GM21619 (cell line): ENCODE data around the gene MGRN1.
"Not testable (repeated sequence)": the region's sequence is repeated elsewhere in the genome, so short reads cannot be mapped to it uniquely, and the experiment has no call there.

ENCODE experiments used
- ATAC-seq: cut with Tn5 transposase; IDR thresholded peaks from one replicate; pipeline ENCODE4 v1.9.1; 2021; ENCODE audit not compliant: unreplicated experiment

Gene MGRN1

DNA sequence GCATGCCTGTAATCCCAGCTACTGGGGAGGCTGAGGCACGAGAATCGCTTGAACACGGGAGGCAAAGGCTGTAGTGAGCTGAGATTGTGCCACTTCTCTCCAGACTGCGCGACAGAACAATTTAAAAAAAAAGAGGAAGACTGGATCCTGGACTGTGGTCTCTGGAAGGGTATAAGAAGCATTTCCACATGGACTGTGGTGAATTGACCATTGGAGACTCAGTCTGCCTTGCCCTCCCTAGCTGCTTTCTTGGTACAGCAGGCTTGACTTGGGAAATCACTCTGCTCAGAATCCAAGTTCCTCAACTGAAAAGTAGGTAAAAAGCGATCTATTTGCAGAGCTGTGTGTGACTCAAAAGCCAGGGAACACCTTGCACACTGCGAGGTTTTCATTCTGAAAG lies 1.0 kb upstream of the MGRN1 start:
- ATAC-seq, result no peak

DNA sequence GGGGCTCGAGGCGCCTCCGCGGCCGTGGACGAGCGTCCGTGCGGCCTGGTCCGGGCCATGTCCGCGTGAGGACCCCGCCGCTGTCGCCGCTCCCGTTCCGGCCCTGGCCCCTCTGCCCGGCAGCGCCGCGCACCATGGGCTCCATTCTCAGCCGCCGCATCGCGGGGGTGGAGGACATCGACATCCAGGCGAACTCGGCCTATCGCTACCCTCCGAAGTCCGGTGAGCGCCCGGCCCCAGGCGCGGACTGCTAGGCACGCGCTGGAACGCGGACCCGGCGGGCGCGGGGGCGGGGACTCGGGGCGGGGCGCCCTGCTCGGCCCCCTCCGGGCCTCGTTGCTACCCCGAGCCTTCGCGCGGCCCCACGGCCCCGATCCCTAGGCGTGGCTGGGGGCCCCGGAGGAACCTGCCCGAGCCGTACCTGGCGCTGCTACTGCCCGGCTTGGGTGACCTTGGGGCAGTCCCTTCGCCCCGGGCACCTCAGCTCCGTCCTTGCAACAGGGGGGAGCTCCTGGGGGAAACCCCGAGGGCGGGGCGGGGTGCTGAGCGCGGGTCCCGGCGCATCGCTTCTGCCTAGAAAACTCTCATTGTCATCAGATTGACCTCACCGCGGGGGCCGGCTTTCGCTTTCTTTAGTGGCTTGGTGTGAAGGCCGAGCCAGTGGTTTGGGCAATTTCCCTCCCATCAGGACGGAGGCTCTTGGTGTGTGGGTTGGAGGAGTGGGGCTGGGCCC lies 367 bp downstream of the MGRN1 start:
- peak; percentile 54 for ATAC-seq

DNA sequence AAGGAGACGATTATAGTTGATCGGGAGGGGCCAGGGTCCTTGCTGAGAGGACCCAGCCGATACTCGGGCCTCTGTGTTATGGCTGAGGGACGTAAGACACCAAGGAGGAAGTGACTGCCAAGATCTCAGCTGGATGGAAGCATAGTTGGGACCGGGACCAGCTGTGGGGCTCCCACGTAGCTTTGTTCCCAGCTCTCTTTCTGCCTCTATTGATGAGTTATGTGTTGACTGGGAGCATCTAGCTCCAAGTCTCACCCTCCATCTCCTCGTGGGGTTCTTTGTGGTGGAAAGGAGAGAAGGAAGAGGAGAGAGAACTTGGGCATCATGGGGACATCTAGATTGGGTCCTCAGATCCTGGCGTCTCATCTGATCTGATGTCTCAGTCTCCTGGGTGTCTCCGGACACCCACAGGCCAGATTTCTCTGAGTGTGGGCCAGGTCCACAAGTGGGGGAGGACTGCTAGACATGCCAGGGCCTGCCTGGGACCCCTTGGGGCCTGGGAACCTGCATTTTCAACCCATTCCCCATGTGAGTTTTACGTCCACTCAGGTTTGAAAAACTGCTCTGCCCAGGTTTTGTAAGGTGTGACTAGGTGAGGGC lies 1.0 kb downstream of the MGRN1 start:
- ATAC-seq, result no peak

DNA sequence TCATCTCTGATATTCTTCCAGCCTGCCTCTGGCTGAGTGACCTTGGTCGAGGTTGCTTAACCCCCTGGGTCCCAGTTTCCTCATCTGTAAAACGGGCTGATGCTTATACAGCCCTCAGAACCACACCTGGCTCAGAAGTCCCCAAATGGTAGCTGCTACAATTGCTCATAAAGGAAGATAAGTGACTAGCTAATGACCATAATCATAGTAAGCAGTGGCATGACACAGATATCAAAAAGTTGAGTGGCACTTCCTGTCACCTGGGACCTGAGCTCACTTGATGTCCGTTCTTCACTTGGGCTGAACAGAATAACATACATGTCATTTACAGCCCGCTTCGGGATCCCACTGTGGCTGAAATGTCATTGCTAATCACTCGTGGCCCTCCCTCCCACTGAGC lies 1.8 kb downstream of the MGRN1 start:
- no peak for ATAC-seq

DNA sequence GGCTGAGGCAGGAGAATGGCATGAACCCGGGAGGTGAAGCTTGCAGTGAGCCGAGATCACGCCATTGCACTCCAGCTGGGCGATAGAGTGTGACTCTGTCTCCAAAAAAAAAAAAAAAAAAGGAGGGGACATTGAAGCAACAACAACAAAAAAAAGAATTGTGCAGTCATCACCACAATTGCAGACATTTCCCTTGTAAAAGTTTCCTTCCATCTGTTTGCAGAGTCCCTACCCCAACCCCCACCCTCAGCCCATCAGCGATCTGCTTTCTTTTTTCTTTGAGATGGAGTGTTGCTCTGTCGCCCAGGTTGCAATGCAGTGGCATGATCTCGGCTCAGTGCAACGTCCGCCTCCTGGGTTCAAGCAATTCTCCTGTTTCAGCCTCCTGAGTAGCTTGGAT lies 3.7 kb downstream of the MGRN1 start:
- no peak for ATAC-seq

DNA sequence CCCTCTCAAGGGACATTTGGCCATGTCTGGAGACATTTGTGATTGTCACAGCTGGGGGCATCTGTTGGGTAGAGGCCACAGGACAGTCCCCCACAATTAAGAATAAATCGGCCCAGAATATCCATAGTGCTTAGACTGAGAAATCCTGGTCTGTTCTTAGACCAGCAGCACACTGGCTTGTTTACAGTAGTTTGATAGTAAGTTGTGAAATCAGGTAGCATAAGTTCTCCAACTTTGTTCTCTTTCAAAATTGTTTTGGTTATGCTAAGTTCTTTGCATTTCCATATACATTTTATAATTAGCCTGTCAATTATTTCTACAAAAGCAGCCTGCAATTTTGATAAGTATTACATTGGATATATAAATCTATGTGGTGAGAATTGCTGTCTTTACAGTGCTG lies 6.8 kb downstream of the MGRN1 start:
- ATAC-seq, result no peak

DNA sequence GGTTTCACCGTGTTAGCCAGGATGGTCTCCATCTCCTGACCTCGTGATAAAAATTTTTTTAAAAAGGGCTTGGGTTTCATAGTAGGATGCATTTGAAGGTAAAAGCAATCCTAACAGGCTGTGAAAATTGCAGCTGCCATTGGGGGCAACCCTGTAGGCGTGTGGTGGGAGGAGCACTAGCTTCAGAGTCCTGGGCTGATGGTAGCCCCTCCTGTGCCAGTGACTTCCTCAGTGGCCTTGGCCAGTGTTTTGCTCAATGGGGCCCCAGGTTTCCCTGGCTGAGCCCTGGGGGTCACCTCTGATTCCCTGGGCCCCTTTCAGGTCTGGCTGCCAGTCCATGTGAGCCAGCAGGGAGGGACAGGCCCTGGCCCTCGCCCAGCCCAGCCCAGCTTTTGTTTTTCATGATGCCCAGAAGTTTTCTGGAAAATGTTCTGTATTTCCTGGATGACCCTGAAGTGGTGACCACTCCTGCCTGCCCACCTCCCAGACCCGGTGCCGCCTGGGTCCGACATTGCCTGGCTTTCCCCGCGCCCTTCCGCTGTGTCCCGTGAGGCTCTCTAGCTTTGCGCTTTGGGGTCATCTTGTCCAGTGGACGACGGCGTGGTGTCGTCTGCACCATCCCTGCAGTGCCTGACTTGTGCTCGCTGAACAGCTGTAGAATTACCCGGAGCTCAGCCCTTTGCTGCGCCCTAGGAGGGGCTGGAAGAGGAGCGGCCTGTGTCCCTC lies 9.4 kb downstream of the MGRN1 start:
- ATAC-seq, result no peak

DNA sequence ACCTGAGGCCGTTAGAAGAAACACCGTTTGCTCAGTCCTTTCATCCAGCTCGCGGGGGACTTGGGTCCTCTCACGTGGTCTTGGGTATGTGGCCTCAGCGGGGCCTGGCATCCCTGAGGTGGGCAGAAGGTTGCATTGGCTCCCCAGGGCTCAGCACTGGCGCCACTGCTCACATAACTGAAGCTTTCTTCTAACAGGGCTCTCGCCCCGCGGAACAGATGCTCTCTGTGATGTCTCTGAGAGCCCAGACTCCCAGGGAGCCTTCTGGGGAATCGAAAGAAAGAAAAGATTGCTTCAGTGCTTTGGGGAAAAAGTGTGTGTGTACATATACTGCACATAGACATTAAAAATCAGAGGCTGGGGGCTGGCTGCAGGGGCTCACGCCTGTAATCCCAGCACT lies 10.1 kb downstream of the MGRN1 start:
- no peak for ATAC-seq

DNA sequence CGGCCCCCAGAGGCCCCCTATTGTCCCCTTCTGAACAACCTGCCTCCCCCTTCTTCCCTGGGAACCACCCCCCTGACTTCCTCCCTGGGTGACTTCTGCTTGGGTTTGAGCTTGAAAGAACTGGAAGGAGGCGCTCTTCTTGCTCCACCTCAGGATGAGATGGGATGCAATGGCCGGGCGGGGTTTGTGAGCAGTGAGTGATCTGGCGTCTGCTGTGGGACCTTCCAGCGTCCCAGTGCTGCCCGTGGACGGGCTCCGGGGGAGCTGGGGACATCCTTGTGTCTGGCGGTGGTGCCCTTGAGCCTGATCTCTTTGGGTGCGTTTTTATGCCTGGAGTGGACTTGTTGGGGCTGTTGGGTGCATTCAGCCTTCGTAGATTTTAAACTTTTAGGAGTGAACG lies 11.6 kb downstream of the MGRN1 start:
- ATAC-seq, result no peak

DNA sequence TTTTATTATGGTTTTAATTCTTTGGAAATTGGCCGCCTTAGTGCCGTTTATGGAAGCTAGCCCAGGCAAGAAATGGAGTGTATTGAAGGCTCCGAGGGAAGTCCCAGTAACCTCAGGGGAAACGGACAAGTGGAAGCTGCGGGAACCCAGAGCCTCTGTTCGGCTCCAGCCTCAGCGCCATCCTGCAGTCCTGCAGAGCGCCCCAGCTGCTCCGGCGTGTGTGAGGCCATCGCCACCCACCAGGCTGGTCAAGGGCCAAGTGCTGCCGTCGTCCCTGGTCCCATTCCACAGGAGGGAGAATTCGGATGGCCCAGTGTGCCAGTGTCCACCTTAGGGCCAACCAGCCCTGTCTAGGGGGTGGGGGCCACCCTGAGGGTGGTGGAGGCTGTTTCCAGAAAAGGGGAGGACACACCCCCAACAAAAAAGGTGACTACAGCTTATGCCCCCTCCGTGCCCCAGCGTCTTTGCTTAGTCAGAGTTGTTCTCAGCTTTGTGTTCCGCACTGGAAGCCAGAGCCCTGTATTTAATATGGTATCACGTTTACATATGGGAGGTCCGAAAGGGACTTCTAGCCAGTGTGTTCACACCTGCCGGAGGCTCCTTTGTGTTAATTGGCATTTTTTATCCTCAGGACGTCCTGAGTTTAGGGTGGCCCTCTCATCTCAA lies 13.0 kb downstream of the MGRN1 start:
- no peak for ATAC-seq

DNA sequence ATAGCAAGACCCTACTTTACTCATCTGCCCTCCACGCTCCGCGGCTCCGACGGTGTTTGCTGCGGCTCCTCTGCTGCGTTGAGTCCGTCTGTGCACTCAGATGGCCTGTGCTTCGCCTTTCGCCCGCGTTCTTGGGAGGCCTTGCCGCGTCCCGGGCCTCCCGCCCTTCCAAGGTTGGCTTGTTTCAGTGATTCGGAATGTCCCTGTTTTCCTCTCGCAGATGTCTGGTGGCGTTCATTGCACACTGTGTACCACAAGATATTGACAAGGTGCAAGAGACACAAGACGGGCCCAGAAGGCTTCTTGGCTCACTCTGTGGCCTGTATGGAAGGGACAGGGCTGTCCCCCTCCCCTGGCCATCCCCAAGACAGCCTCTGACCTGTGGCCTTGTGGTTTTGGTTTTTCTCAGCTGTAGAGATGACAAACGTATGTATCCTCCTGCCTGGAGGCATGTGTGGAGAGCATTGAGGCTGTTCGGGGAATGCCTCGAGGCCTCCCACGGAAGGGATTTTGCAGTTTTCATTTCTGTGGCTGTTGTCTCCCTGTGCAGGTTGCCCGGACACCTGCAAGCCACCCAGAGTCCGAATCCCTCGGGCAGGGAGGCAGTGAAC lies 15.4 kb downstream of the MGRN1 start:
- no peak for ATAC-seq

DNA sequence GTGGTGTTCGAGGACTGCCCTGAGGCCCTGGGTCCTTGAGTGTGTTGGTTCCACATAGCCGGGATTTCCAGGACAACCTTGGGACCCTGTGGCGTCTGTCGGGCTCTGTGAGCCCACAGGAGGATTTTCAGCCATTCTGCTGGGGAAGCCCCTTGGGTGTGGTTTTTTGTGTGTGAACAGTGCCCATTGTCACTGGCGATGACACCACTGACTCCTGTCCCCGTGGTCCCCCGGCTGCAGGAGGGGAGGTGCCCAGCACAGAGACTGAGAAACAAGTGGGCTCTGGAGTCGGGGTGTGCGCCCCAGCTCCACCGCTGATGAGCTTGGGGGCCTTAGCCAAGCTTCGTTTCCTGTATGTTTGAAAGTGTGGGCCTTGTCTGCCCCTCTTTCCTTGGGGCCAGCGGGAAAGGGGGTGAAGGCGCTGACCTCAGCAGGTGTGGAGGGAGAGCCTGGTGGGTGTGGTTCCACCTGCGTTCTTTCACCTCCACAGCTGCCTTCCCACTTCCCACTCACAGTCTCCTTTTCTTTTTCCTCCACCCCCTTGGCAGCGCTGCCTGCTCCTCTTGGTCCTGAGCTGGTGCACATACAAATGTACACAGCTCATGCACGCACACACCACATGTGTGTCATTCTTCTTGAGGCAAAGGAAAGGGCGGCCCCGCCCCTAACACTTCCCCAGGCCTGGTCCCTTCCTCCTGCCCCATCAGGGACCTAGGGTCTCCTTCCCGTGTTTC lies 16.1 kb downstream of the MGRN1 start:
- no peak for ATAC-seq

DNA sequence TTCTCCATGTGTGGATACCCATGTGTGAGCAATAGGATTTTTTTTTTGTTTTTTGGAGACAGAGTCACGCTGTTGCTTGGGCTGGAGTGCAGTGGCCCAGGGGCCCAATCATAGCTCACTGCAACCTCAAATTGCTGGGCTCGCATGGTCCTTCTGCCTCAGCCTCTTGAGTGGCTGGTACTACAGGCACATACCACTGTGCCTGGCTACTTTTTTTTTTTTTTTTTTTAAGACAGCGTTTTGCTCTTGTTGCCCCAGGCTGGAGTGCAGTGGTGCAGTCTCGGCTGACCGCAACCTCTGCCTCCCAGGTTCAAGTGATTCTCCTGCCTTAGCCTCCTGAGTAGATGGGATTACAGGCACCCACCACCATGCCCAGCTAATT lies 16.7 kb downstream of the MGRN1 start:
- no peak for ATAC-seq

DNA sequence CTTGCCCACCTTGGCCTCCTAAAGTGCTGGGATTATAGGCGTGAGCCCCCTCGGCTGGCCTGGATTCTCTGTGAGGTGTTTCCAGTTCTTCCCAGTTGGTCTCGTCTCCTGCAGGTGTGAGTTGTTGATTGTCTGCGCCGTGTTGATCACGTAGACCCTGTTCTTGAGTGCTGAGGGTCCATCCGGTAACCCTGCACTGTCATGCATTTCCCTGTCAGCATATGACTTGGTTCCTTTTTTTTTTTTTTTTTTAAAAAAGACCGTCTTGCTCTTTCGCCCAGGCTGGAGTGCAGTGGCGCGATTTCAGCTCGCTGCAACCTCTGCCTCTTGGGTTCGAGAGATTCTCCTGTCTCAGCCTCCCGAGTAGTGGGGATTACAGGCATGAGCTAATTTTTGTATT lies 17.3 kb downstream of the MGRN1 start:
- ATAC-seq, result no peak

DNA sequence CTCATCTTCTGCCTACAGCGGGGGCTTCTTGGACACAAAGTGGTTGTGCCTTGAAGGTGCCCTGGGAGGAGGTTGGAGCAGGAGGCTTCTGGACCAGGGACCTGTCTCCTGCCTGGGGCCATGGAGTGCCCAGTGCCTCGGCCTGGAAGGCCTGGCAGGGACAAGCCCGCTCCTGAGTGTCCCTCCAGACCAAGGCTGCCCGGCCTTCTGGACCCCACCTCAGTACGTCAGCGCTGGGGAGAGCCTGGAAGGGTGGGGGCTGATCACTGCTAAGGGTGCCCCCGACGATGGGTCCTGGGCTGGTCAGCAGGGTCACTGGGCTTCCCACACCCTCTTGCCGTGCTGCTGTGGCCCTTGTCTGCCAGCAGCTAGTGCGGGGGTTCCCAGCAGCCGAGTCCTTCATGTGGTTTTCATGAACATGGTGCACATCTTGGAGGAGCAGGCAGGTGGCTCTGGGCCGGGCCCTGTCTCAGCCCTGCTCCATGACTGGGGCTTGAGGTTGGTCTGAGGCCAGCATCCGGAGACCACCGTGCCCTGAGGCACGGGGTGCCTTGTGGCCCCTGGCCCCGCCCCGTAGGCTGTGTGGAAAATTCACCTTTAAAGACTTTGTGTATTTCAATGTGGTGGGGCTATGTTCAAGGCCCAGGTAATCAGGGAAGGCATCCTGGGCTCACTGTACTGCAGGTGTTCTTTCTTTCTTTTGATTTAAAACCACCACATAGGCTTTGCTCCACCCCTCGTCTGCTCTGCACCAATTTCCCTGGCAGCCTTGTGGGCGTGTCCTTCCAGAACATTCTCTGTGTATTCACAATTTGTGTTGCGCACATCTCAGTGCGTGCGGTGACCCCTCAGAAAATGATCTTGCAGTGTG lies 22.4 kb downstream of the MGRN1 start:
- no peak for ATAC-seq

DNA sequence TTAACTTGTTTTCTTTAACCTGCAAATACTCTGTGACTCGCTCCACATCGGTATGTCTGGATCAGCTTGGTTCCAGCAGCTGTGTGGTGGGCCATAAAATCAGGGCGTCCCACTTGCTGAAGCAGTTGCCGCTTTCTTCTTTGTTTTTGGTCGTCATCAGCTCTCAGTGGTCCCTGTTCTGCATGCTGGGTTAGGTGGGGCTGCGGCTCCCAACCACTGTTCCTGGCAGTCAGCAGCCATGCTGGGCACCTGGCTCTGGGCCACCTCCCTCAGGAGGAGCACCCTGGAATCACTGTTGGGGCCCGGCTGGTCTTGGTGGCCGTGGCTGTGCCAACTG lies 23.0 kb downstream of the MGRN1 start:
- no peak for ATAC-seq

DNA sequence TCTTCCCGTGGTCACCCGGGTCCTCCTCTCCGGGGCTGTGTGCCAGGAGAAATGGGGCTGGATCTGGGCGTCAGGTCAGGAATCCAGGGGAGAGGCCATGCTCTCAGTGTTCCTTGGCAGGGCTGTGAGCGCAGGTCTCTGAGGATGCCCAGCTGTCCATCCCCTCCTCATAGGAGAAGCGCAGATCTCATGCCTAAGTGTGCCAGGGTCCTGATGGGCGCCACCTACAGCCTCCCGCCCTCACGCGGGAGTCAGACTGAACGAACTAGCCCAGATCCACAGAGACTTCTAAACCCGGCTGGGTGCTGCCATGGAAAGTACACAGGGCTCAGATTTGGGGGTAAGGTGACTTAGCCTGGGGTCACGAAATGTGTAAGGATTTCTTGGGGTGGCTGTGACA lies 24.3 kb downstream of the MGRN1 start:
- ATAC-seq, result no peak

DNA sequence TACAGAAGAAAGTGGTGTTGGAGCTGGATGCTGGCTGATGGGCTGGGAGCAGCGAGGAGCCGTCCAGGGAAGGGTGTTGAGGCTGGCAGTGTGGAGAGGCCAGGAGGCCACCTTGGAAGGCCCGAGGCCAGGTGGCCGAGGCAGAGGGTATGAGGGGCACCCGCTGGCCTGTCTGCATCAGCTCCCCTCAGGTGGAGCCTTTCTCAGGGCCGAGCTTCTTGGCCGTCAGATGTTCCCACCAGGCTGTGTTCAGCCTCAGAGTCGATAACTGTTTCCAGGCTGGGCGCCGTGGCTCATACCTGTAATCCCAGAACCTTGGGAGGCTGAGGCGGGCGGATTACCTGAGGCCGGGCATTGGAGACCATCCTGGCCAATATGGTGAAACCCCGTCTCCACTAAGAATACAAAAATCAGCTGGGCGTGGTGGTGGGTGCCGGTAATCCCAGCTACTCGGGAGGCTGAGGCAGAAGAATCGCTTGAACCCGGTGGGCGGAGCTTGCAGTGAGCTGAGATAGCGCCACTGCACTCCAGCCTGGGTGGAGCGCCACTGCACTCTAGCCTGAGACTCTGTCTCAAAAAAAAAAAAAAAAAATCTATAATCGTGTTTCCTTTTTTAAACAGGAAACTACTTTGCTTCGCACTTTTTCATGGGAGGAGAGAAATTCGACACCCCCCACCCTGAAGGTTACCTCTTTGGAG lies 25.3 kb downstream of the MGRN1 start:
- no peak for ATAC-seq

DNA sequence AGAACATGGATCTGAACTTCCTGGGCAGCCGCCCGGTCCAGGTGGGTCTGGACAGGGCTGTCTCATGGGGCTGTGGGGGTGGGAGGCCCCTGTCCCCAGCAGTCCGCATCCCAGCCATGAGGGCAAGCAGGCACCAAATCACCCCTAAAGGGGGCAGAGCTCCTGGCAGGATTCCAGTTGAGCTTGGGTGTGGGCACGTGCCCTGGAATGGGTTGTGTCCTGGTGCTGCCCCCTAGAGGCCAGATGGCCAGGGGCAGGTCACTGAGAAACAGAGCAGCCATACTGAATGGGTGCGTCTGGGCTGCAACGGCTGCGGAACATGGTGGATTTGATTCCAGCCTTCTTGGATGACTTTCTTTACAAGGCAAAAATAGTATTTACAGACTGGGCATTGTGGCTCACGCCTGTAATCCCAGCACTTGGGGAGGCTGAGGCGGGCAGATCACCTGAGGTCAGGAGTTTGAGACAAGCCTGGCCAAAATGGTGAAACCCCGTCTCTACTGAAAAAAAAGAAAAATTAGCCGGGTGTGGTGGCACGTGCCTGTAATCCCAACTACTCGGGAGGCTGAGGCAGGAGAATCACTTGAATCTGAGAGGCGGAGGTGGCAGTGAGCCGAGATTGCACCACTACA lies 25.9 kb downstream of the MGRN1 start:
- not testable (repeated sequence) for ATAC-seq
